DMS 273 (cell line): Measurements from ENCODE around the gene PARVB.

Experiments
- DNase-seq: peaks from one replicate; lab custom pipeline; 2025; ENCODE audit not compliant: unreplicated experiment; lab: John Stamatoyannopoulos, UW

The PARVB gene

GRCh38 chr22:44153710-44154109, 129.6 kb downstream of the PARVB start:
- no peak for DNase-seq

- no peak for DNase-seq
Observed at GRCh38 chr22:44154436-44154942, 130.4 kb downstream of the PARVB start.

- no peak for DNase-seq
Observed at GRCh38 chr22:44155115-44155514, 131.0 kb downstream of the PARVB start.

GRCh38 chr22:44157916-44158618, 134.0 kb downstream of the PARVB start:
- DNase-seq, result no peak

- peak; percentile 25 for DNase-seq
Observed at GRCh38 chr22:44158816-44159215, 134.7 kb downstream of the PARVB start.

GRCh38 chr22:44159221-44159620, 135.1 kb downstream of the PARVB start:
- no peak for DNase-seq

GRCh38 chr22:44159811-44160210, 135.7 kb downstream of the PARVB start:
- DNase-seq, result no peak

GRCh38 chr22:44160421-44160820, 136.3 kb downstream of the PARVB start:
- DNase-seq, result no peak

GRCh38 chr22:44161673-44162072, 137.6 kb downstream of the PARVB start:
- no peak for DNase-seq

GRCh38 chr22:44162960-44163359, 138.9 kb downstream of the PARVB start:
- DNase-seq, result no peak

- DNase-seq, result no peak
Observed at GRCh38 chr22:44163536-44163935, 139.4 kb downstream of the PARVB start.

GRCh38 chr22:44164031-44164430, 139.9 kb downstream of the PARVB start:
- DNase-seq, result no peak

- no peak for DNase-seq
Observed at GRCh38 chr22:44165286-44165874, 141.3 kb downstream of the PARVB start.

- no peak for DNase-seq
Observed at GRCh38 chr22:44166498-44167276, 142.6 kb downstream of the PARVB start.

- DNase-seq, result no peak
Observed at GRCh38 chr22:44167501-44167900, 143.4 kb downstream of the PARVB start.

- no peak for DNase-seq
Observed at GRCh38 chr22:44168206-44168605, 144.1 kb downstream of the PARVB start.

- no peak for DNase-seq
Observed at GRCh38 chr22:44170470-44170869, 146.4 kb downstream of the PARVB start.

GRCh38 chr22:44171561-44171960, 147.5 kb downstream of the PARVB start:
- no peak for DNase-seq

GRCh38 chr22:44172370-44173108, 148.4 kb downstream of the PARVB start:
- no peak for DNase-seq

- no peak for DNase-seq
Observed at GRCh38 chr22:44173154-44173553, 149.1 kb downstream of the PARVB start.

GRCh38 chr22:44175676-44176075, 151.6 kb downstream of the PARVB start:
- no peak for DNase-seq
